Measurements from ENCODE around the gene DLG2.

The DLG2 gene

DNA sequence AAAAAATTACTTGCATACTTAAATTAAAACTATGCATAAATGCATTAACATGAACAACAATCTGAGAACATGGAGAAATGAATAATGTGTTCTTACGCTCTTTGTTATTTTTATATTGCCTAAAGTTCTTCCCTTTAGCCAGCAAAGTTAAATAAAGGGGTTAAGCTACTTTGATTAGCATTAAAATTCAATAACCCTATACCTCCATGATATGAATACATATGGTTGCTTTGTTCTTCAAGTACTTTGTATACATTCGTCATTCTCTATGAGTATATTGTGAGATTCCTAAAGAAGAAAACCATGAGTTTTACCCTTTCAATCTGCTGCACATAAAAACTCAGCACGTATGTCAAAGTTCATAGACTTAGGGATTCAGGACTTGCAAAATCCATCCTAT, 578.3 kb downstream of the DLG2 start:
- no peak for TF ChIP-seq CTCF (IDR thresholded peaks at IDR 0.05)

GRCh38 chr11:85045716-85046115, 581.4 kb downstream of the DLG2 start:
- no peak for TF ChIP-seq CTCF (IDR thresholded peaks at IDR 0.05)

DNA sequence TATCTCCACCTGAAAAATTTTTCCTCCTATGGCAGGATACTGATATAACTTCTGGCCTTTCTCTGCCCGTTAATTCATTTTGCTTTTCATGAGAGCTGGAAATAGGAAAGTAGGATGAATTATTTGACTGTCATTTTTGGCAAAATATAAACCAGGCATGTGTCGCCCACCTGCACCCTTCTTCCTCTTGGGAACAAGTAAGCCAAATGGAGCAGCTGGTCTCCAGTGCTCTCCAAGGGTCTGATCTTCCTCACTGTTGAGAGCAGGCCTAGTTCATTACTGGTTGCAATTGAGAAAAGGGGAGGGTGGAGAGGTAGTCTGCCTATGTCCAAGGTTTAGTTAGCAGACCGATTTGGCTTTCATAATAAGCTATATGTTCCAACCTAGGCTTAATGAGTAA, 582.2 kb downstream of the DLG2 start:
- no peak for TF ChIP-seq CTCF (IDR thresholded peaks at IDR 0.05)

DNA sequence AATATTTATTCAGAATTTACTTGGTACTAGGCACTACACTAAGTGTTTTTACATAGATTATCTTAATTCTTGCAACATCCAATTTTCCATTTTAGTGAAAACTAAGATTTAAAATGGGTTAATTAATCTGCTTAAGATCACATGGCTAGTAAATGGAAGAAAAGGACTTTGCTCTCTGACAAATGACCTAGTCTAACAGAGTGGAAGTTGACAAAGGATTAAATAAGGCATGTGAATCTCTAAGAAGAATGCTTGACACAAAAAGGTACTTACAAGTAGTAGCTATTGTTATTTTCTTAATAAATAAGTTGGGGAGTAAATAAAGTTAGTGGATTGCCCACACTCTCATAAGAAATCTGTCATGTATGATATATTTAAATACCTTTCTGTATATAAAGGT, 584.8 kb downstream of the DLG2 start:
- TF ChIP-seq CTCF (IDR thresholded peaks at IDR 0.05): no peak

- no peak for TF ChIP-seq CTCF (IDR thresholded peaks at IDR 0.05)
Observed at GRCh38 chr11:85040166-85040565, 587.0 kb downstream of the DLG2 start.

DNA sequence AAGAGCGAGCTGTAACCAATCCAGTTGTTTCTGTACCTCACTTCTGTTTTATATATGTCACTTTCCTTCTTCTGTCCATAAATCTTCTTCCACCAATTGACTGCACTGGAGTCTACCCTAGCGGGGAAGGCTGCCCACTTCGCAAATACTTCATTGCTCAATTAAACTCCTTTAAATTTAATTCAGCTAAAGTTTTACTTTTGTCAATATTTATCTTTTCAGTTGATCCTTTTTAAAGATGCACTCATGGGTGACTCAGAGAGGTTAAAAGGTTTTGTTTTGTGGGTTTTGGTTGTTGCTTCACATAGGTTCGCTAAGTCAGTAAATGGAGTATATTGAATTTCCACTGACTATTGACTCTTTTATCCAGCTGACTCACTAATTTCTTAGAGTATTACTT, 597.2 kb downstream of the DLG2 start:
- TF ChIP-seq CTCF (IDR thresholded peaks at IDR 0.05): no peak

DNA sequence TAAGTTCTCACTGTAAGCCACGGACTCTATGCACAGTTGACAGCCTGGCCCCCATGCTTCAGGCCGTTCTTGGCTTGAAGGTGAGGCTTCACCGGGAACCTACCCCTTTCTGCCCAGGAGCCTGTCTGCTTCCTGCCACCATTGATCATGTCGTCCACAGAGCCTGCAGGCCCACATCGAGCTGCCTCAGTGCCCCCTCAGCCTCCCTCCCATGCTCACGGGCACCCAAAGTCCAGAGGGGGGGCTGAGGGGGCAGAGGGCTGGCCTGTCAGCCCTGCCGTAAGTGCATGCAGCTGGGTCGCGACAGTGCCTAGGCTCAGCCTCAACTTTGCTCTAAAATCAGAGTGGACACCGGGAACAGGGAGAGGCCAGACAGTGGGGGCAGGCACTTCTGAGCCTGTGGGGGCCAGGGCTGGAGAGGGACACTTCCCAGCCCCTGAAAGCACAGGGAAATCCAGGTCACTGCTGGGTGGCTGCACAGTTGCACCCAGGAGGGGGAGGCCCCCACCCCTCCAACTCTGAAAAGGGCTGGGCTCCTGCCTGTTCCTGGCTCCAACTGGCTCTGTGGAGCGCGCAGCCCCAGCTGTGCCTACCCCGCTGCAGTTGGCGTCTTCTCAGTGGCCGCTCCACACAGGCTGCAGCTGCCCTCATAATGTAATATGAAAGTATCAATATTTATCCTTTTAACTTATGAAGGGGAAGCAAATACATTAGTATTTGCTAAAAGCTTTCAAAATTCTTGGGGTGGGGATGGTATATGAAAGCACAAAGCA, 598.6 kb downstream of the DLG2 start:
- no peak for TF ChIP-seq CTCF (IDR thresholded peaks at IDR 0.05)

DNA sequence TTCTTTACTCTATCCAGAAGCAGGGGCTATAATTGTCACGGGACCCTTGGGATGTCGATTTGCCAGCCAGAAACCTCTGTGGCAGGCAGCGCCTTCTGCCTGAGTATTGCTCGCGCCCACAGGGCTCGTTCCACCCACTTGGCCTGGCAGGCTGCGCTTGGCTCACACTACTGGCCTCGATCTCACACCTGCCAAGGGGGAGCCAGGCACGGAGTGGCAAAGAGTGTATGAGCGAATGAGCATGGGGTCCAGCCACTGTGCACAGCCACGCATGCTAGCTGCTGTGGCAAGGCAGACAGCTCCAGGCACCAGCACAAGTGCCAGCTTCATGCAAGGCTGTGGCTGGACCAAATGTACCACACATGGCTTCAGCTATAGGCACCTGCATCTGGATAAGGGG, 599.8 kb downstream of the DLG2 start:
- TF ChIP-seq CTCF (IDR thresholded peaks at IDR 0.05): no peak

All from LNCAP (cell line).